Osteocyte (in vitro differentiated cells): ENCODE measurements around the gene PITPNM3. TPM values are rescaled to one million over a fixed set of nuclear protein-coding genes. Genes with fewer than 3 reads are reported as not detected.

Experiments used
- DNase-seq: peaks from one replicate; pipeline ENCODE4 v3.0.0; 2021; ENCODE audit warnings: mixed read lengths; ENCODE audit not compliant: unreplicated experiment; ENCODE audit errors: extremely low spot score
- H3K27ac Mint-ChIP-seq: one replicate; pipeline ENCODE4 v1.8.0; 2021; ENCODE audit warnings: mild to moderate bottlenecking, mixed read lengths; ENCODE audit not compliant: unreplicated experiment
- H3K27me3 Mint-ChIP-seq: one replicate; pipeline ENCODE4 v1.8.0; 2021; ENCODE audit warnings: mixed read lengths; ENCODE audit not compliant: unreplicated experiment
- H3K36me3 Mint-ChIP-seq: one replicate; pipeline ENCODE4 v1.8.0; 2021; ENCODE audit warnings: mixed read lengths; ENCODE audit not compliant: unreplicated experiment
- H3K4me1 Mint-ChIP-seq: one replicate; pipeline ENCODE4 v1.8.0; 2021; ENCODE audit warnings: mixed read lengths; ENCODE audit not compliant: unreplicated experiment
- H3K4me3 Mint-ChIP-seq: one replicate; pipeline ENCODE4 v1.8.0; 2021; ENCODE audit warnings: mild to moderate bottlenecking, moderate library complexity, mixed read lengths; ENCODE audit not compliant: unreplicated experiment
- H3K9me3 Mint-ChIP-seq: one replicate; pipeline ENCODE4 v1.8.0; 2021; ENCODE audit warnings: mixed read lengths; ENCODE audit not compliant: unreplicated experiment
- total RNA-seq: library from RNA; stranded (reverse); gene quantifications from 2 replicates; pipeline ENCODE4 v1.2.1, GENCODE V29; 2021
- TF ChIP-seq, protein P1 (sequence below): fragments of 200-600 bp; sonication (generic); IDR thresholded peaks from 2 replicates; pipeline ENCODE4 v1.5.0; 2021; ENCODE audit warnings: antibody characterized with exemption, mild to moderate bottlenecking, moderate library complexity

Gene PITPNM3
- total RNA-seq, 1 donor from 2014 or later: 0.94 TPM

DNA sequence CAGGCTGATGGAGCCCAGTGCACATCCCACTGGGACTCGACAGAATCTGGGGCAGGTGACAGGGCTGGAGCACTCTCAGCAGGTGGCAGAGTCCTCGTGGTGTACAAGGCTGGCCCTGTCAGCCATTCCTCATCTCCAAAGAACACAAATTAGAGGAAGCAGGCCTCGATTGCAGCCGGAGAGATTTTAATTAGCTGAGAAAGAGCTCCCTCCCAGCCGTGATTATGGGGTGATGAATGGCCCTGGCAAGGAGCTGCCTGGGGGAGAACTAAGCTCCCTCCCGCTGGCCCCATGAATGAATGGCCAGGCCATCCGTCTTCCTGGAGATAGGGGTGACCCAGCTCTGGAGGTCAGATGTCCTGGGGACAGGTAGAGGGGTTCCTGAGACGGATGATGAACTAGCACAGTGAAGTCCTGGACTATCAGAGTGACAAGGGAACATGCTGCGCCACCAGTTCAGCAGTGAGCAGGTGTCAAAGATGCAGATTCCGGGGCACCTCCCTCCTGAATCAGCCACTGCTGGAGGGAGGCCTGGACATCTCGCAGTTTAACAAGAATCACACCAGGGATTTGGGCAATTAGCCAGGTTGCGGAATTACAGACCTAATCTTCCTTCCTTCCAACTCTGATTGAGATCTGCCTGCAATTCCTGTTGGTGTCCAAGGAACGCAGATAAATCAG is 76.6 kb downstream of the PITPNM3 start:
- Mint-ChIP-seq H3K4me3 (no peak overlapping the region), H3K27me3 (peaks cover 2% of the 10 kb centered on the region), H3K36me3 (no peaks in the 10 kb centered on the region), H3K9me3 (no peaks in the 10 kb centered on the region), H3K27ac (no peak overlapping the region), H3K4me1 (no peaks in the 10 kb centered on the region)
- TF ChIP-seq, protein P1, sequence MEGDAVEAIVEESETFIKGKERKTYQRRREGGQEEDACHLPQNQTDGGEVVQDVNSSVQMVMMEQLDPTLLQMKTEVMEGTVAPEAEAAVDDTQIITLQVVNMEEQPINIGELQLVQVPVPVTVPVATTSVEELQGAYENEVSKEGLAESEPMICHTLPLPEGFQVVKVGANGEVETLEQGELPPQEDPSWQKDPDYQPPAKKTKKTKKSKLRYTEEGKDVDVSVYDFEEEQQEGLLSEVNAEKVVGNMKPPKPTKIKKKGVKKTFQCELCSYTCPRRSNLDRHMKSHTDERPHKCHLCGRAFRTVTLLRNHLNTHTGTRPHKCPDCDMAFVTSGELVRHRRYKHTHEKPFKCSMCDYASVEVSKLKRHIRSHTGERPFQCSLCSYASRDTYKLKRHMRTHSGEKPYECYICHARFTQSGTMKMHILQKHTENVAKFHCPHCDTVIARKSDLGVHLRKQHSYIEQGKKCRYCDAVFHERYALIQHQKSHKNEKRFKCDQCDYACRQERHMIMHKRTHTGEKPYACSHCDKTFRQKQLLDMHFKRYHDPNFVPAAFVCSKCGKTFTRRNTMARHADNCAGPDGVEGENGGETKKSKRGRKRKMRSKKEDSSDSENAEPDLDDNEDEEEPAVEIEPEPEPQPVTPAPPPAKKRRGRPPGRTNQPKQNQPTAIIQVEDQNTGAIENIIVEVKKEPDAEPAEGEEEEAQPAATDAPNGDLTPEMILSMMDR: no peak
- no peak for DNase-seq

DNA sequence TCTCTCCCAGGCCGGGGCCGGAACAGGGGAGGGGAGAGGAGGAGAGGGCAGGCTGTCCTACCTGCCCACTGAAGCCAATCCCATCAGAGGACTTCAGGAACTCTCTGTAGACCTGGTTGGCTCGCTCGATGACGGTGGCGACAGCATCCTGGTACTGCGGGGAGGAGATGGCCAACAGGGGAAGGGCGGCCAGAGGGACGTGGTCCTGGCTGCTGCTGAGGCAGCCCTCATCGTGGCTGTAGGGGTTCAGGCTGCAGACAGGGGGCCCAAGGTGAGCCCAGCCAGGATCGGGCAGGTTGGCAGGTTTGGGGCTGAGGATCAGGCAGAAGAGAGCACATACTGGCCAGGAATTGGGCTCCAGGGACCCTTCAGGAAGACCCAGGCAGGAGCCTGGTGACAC is 77.9 kb downstream of the PITPNM3 start:
- Mint-ChIP-seq H3K4me1 (no peaks in the 10 kb centered on the region), H3K36me3 (no peaks in the 10 kb centered on the region), H3K27ac (no peak overlapping the region), H3K9me3 (no peaks in the 10 kb centered on the region), H3K27me3 (no peaks in the 10 kb centered on the region), H3K4me3 (no peak overlapping the region)
- TF ChIP-seq, protein P1: no peak
- DNase-seq: no peak

DNA sequence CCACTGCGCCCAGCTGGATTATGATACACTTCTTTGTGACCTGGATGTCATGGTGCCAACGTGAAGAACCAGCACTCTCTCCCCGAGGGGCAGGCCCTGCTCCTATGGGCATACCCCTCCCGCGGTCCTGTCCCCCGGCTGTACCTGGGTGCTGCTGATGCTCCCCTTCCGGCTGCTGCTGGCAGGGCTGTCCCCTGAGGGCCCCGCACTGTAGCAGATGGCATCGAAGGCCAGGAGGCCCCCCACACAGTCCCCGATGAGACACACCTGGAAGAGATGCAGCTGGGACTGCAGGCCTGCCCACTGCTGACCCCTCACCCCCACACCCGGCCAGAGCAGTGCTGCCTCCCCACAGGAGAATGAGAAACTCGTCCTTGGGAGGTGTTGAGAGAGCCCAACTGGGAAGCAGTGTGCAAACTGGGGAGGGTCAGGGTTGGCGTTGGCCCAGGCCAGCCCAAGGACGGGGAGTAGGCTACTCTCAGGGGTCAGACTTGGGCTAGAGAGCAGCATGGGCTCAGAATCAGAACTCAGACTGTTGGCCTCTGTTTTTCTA is 78.4 kb downstream of the PITPNM3 start:
- no peaks in the 10 kb centered on the region for H3K9me3 Mint-ChIP-seq
- TF ChIP-seq, protein P1: no peak
- peaks cover 3% of the 10 kb centered on the region for H3K4me1 Mint-ChIP-seq
- no peaks in the 10 kb centered on the region for H3K36me3 Mint-ChIP-seq
- H3K4me3 Mint-ChIP-seq: no peak overlapping the region
- no peak for DNase-seq
- H3K27ac Mint-ChIP-seq: no peak overlapping the region
- H3K27me3 Mint-ChIP-seq: no peaks in the 10 kb centered on the region

DNA sequence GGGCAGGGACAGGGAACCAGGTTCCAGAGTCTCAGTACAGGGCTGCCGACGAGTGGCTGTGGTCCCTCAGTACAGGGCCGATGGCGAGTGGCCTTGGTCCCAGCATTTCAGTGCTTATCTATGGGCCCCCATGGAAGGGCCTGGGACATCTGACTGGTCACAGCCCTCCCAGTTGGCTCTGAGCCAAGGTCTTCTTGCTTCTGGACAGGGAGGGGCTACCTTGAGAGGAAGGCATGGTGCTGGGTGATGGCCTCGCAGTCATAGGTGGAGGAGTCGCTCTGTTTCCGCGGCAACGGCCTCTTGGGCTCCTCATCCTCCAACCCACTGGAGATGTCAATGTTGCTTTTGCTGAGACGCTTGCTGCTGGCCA is 79.6 kb downstream of the PITPNM3 start:
- TF ChIP-seq, protein P1: no peak
- Mint-ChIP-seq H3K36me3 (no peaks in the 10 kb centered on the region), H3K27ac (no peak overlapping the region), H3K4me1 (peaks cover 8% of the 10 kb centered on the region), H3K27me3 (no peaks in the 10 kb centered on the region), H3K4me3 (no peak overlapping the region), H3K9me3 (no peaks in the 10 kb centered on the region)
- no peak for DNase-seq

DNA sequence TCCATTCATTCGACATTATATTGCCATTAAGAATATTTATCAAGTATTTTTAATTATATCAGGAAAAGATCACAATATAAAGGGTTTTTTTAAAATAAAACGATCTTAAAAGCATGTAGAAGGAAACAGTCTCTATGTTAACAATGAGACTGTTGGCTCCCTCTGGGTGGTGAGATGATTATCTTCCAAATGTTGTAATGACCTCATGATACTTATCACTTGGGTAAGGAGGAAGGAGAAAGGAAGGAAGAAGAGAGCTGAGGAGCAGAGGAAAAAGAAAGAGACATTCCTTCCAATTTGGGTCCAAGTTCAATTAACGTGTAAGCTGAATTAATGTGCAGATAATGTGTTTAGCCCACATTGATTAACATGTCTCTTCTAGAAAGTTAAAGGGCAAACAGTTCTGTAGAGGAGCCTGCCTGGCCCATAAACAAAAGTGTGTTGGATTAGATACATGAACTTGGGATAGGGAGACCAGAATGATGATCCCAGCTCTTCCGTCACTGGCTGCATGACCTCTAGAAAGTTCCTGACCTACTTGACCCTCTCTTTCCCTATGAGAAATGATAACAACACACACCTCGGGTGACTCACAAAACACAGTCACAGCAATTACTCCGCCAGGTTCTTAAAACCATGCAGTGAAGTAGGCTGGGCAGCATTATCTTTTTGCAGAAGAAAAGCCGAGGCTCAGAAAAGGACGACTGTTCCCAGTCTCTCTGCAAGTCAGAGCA is 80.1 kb downstream of the PITPNM3 start:
- Mint-ChIP-seq H3K36me3 (no peaks in the 10 kb centered on the region), H3K4me3 (no peak overlapping the region), H3K27ac (no peak overlapping the region), H3K9me3 (no peaks in the 10 kb centered on the region), H3K4me1 (peaks cover 14% of the 10 kb centered on the region), H3K27me3 (no peaks in the 10 kb centered on the region)
- no peak for DNase-seq
- TF ChIP-seq, protein P1: no peak
